OCI-LY7 (cell line): ENCODE measurements around the gene CMPK1.

Experiments
- CTCF ChIP-seq: fragments of 200-600 bp; sonication (generic); conservative IDR thresholded peaks from 2 replicates; pipeline ENCODE4 v1.5.1; 2014; ENCODE audit warnings: mild to moderate bottlenecking, antibody characterized with exemption, low read length, moderate library complexity, mixed read lengths
- EZH2phosphoT487 ChIP-seq: fragments of 200-600 bp; sonication (generic); IDR thresholded peaks from 2 replicates; pipeline ENCODE4 v1.6.1; 2018; ENCODE audit warnings: low read depth, borderline replicate concordance, mild to moderate bottlenecking, mixed run types, antibody characterized with exemption, low read length, moderate library complexity, mixed read lengths

- TF ChIP-seq CTCF = no peak
- TF ChIP-seq EZH2phosphoT487 = no peak
Observed at GRCh38 chr1:47389731-47390130, 56.1 kb downstream of the CMPK1 start.
